Caco-2 (cell line): ENCODE results near the gene AKIRIN2. TPM values are rescaled to one million over a fixed set of nuclear protein-coding genes. Genes with fewer than 3 reads are reported as not detected.
"Not testable (repeated sequence)": the region's sequence is repeated elsewhere in the genome, so short reads cannot be mapped to it uniquely, and the experiment has no call there.

ENCODE experiments used
- BruUV-seq: library from RNA; stranded (reverse); fragments of 400-500 nt; replicated peaks from 2 replicates; lab custom pipeline; 2021; lab: Mats Ljungman, UMichigan
- CTCF ChIA-PET: fragments of 300-600 bp; sonication (Branson Sonifier 250); formaldehyde crosslinking; loops from one replicate; lab custom pipeline; 2022; ENCODE audit warnings: antibody characterized with exemption; lab: Charles Lee
- POLR2A ChIA-PET: fragments of 300-600 bp; sonication (Branson Sonifier 250); formaldehyde crosslinking; loops from one replicate; lab custom pipeline; 2022; ENCODE audit warnings: antibody characterized with exemption; lab: Charles Lee
- DNase-seq, 2 experiments: peaks; one replicate each; pipeline versions ENCODE4 v3.0.0 to v3.0.0-alpha.2; 2020 to 2022
- H3K27me3 ChIP-seq: replicated peaks from 2 replicates; pipeline ENCODE4 v1.6.0; 2011; ENCODE audit warnings: low read length; ENCODE audit not compliant: control insufficient read depth, insufficient read depth
- H3K36me3 ChIP-seq: 2 replicates; pipeline ENCODE4 v1.5.1; 2011; ENCODE audit warnings: low read length; ENCODE audit not compliant: control insufficient read depth, insufficient read depth
- H3K4me1 ChIP-seq: fragments of 250-450 bp; sonication (Bioruptor Pico); 2 replicates; pipeline ENCODE4 v1.5.1; 2020; ENCODE audit warnings: mild to moderate bottlenecking
- H3K4me3 ChIP-seq: 2 replicates; pipeline ENCODE4 v1.5.1; 2011; ENCODE audit warnings: low read depth, mild to moderate bottlenecking, control low read depth, low read length
- H3K9me3 ChIP-seq: fragments of 250-450 bp; sonication (Bioruptor Pico); 2 replicates; pipeline ENCODE4 v1.5.1; 2020; ENCODE audit warnings: mild to moderate bottlenecking, moderate library complexity
- H3K27ac Mint-ChIP-seq: one replicate; pipeline ENCODE4 v1.8.0; 2022; ENCODE audit warnings: mixed read lengths; ENCODE audit not compliant: unreplicated experiment
- H3K27me3 Mint-ChIP-seq: one replicate; pipeline ENCODE4 v1.8.0; 2022; ENCODE audit warnings: mixed read lengths; ENCODE audit not compliant: insufficient read depth, unreplicated experiment
- H3K36me3 Mint-ChIP-seq: one replicate; pipeline ENCODE4 v1.8.0; 2022; ENCODE audit warnings: mild to moderate bottlenecking, mixed read lengths; ENCODE audit not compliant: insufficient read depth, unreplicated experiment
- H3K4me1 Mint-ChIP-seq: one replicate; pipeline ENCODE4 v1.8.0; 2022; ENCODE audit warnings: low read depth, mixed read lengths; ENCODE audit not compliant: unreplicated experiment
- H3K4me3 Mint-ChIP-seq: one replicate; pipeline ENCODE4 v1.8.0; 2022; ENCODE audit warnings: mild to moderate bottlenecking, moderate library complexity, mixed read lengths; ENCODE audit not compliant: unreplicated experiment
- H3K9me3 Mint-ChIP-seq: one replicate; pipeline ENCODE4 v1.8.0; 2022; ENCODE audit warnings: mixed read lengths; ENCODE audit not compliant: unreplicated experiment
- intact Hi-C: fragments of 100-400 bp; cut with micrococcal nuclease; formaldehyde crosslinking; loops from one replicate; pipeline ENCODE4 v1.10.0; 2022; ENCODE audit not compliant: unreplicated experiment
- total RNA-seq: library from RNA; stranded (reverse); gene quantifications from 2 replicates; pipeline ENCODE4 v1.2.3, GENCODE V29; 2022
- TF ChIP-seq, protein P1 (sequence below), 2 experiments: fragments of 200-600 bp in 1 of 2; IDR thresholded peaks; 1 replicate in 1 of 2; 2 replicates in 1 of 2; pipeline versions ENCODE4 v1.5.1 to v1.8.0; 2011 to 2022; ENCODE audit warnings: antibody characterized with exemption in 1 of 2, control low read depth in 1 of 2, inconsistent platforms in 1 of 2, low read depth in 1 of 2, low read length in 1 of 2, mild to moderate bottlenecking in 1 of 2, moderate library complexity in 1 of 2; ENCODE audit not compliant: insufficient read depth in 1 of 2, severe bottlenecking in 1 of 2, unreplicated experiment in 1 of 2

The AKIRIN2 gene
- total RNA-seq, 1 experiment from 2014 or later = 51.3 TPM

GRCh38 chr6:87705070-87705691 is 3.1 kb upstream of the AKIRIN2 start:
- peaks cover 13% of the 10 kb centered on the region for H3K36me3 Mint-ChIP-seq
- TF ChIP-seq, protein P1, sequence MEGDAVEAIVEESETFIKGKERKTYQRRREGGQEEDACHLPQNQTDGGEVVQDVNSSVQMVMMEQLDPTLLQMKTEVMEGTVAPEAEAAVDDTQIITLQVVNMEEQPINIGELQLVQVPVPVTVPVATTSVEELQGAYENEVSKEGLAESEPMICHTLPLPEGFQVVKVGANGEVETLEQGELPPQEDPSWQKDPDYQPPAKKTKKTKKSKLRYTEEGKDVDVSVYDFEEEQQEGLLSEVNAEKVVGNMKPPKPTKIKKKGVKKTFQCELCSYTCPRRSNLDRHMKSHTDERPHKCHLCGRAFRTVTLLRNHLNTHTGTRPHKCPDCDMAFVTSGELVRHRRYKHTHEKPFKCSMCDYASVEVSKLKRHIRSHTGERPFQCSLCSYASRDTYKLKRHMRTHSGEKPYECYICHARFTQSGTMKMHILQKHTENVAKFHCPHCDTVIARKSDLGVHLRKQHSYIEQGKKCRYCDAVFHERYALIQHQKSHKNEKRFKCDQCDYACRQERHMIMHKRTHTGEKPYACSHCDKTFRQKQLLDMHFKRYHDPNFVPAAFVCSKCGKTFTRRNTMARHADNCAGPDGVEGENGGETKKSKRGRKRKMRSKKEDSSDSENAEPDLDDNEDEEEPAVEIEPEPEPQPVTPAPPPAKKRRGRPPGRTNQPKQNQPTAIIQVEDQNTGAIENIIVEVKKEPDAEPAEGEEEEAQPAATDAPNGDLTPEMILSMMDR (IDR thresholded peaks at IDR 0.05; ENCODE audit: insufficient read depth in 1 of 2, low read depth in 1 of 2, low read length in 1 of 2, severe bottlenecking in 1 of 2, unreplicated experiment in 1 of 2) = no peak
- peak overlapping the region; percentile 79 for H3K27ac Mint-ChIP-seq
- intact Hi-C loops = no loop called here
- H3K4me3 ChIP-seq = no peak overlapping the region
- H3K27me3 Mint-ChIP-seq = no peaks in the 10 kb centered on the region
- H3K4me1 Mint-ChIP-seq = peaks cover 9% of the 10 kb centered on the region
- no peaks in the 10 kb centered on the region for H3K36me3 ChIP-seq
- H3K9me3 Mint-ChIP-seq = no peaks in the 10 kb centered on the region
- H3K4me3 Mint-ChIP-seq = no peak overlapping the region
- BruUV-seq = no TSS peak
- CTCF ChIA-PET = no interaction called here
- peak in 1 of 2 experiments; percentile 37 for DNase-seq
- POLR2A ChIA-PET = interaction anchor here (0.7 kb wide), 1 partner anchor 116 kb away, joined by 3 read pairs; the partner anchor contains the start of gene RARS2
- no peaks in the 10 kb centered on the region for H3K27me3 ChIP-seq
- H3K4me1 ChIP-seq = peaks cover 9% of the 10 kb centered on the region
- no peaks in the 10 kb centered on the region for H3K9me3 ChIP-seq

DNA sequence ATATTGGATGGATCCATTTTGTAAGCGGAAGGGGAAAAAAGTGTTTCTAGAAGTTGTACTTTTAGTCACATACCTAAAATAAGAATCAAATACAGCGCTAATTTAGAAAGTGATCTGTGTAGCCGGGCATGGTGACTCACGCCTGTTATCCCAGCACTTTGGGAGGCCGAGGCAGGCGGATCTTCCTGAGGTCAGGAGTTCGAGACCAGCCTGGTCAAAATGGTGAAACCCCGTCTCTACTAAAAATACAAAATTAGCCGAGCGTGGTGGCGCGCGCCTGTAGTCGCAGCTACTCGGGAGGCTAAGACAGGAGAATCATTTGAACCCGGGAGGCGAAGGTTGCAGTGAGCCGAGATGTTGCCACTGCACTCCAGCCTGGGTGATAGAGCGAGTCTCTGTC is 1.0 kb upstream of the AKIRIN2 start:
- POLR2A ChIA-PET = interaction anchor here (0.8 kb wide), 1 partner anchor 119 kb away, joined by 3 read pairs; no protein-coding TSS in a partner anchor
- H3K4me1 Mint-ChIP-seq, CTCF ChIA-PET, DNase-seq, H3K36me3 ChIP-seq, H3K9me3 ChIP-seq, H3K27me3 ChIP-seq, H3K27me3 Mint-ChIP-seq, H3K4me1 ChIP-seq, BruUV-seq, H3K9me3 Mint-ChIP-seq: not testable (repeated sequence)
- peaks cover 28% of the 10 kb centered on the region for H3K36me3 Mint-ChIP-seq
- intact Hi-C loops = loop anchor here (2.0 to 5.0 kb wide), 3 partner anchors 96 to 631 kb away; partner anchors contain the start of gene ZNF292
- H3K4me3 Mint-ChIP-seq = peak overlapping the region; percentile 99
- H3K27ac Mint-ChIP-seq = peak overlapping the region; percentile 93
- H3K4me3 ChIP-seq = peak overlapping the region; percentile 54

- no peaks in the 10 kb centered on the region for H3K36me3 ChIP-seq
- Mint-ChIP-seq H3K9me3 (no peaks in the 10 kb centered on the region), H3K36me3 (peaks cover 32% of the 10 kb centered on the region), H3K4me3 (peak overlapping the region; percentile 99), H3K4me1 (peaks cover 9% of the 10 kb centered on the region), H3K27ac (peak overlapping the region; percentile 93), H3K27me3 (no peaks in the 10 kb centered on the region)
- POLR2A ChIA-PET = interaction anchor here (0.8 kb wide), 1 partner anchor 119 kb away, joined by 3 read pairs; no protein-coding TSS in a partner anchor
- intact Hi-C loops = loop anchor here (2.0 to 5.0 kb wide), 3 partner anchors 96 to 630 kb away; partner anchors contain the start of gene ZNF292
- no peak for DNase-seq
- no peaks in the 10 kb centered on the region for H3K9me3 ChIP-seq
- H3K4me1 ChIP-seq = peaks cover 9% of the 10 kb centered on the region
- H3K27me3 ChIP-seq = no peaks in the 10 kb centered on the region
- CTCF ChIA-PET = interaction anchor here (0.6 kb wide), 1 partner anchor 10 kb away, joined by 9 read pairs; no protein-coding TSS in a partner anchor
- H3K4me3 ChIP-seq = peak overlapping the region; percentile 54
- TF ChIP-seq, protein P1 (IDR thresholded peaks at IDR 0.05; ENCODE audit: insufficient read depth in 1 of 2, low read depth in 1 of 2, low read length in 1 of 2, severe bottlenecking in 1 of 2, unreplicated experiment in 1 of 2) = no peak
- BruUV-seq = TSS peak; percentile 88
These were observed 534 bp upstream of the AKIRIN2 start for GRCh38 chr6:87702589-87702945.
